Fibroblast of skin of back (primary cell): ENCODE results near the gene HIP1. TPM values are rescaled to one million over a fixed set of nuclear protein-coding genes. Genes with fewer than 3 reads are reported as not detected.
A peak's percentile ranks its signal among the peaks of the same experiment; 100 is the strongest.
"Not testable (repeated sequence)": the region's sequence is repeated elsewhere in the genome, so short reads cannot be mapped to it uniquely, and the experiment has no call there.

Source experiments
- DNase-seq: peaks from one replicate; pipeline ENCODE4 v3.0.0-alpha.2; 2013
- polyA plus RNA-seq, 2 experiments: library from polyadenylated mRNA; unstranded; fragments of 120-200 nt; gene quantifications; one replicate each; pipeline ENCODE4 v1.2.1, GENCODE V29; 2013; ENCODE audit not compliant: insufficient read length in 2 of 2

HIP1 gene
- 8.8 TPM for polyA plus RNA-seq (2013, experiment 1 of 2; ENCODE audit: insufficient read length)
- polyA plus RNA-seq (2013, experiment 2 of 2; ENCODE audit: insufficient read length): 15.1 TPM

- no peak for DNase-seq
Observed at GRCh38 chr7:75738604-75738974, at the start of gene HIP1. HIP1 (minus strand) TSS chr7:75738941; CDS start chr7:75738920, 21 bp downstream.

GRCh38 chr7:75788154-75788847 lies 49.6 kb upstream of the HIP1 start:
- DNase-seq: not testable (repeated sequence)

- not testable (repeated sequence) for DNase-seq
Observed at GRCh38 chr7:75783058-75783457, 44.3 kb upstream of the HIP1 start.

- DNase-seq: not testable (repeated sequence)
Observed at GRCh38 chr7:75780647-75781273, 42.0 kb upstream of the HIP1 start.

- DNase-seq: peak; percentile 39
Observed at GRCh38 chr7:75779516-75779915, 40.8 kb upstream of the HIP1 start.

GRCh38 chr7:75779035-75779434 lies 40.3 kb upstream of the HIP1 start:
- not testable (repeated sequence) for DNase-seq

GRCh38 chr7:75776295-75776971 lies 37.7 kb upstream of the HIP1 start:
- DNase-seq: peak; percentile 92

- DNase-seq: not testable (repeated sequence)
Observed at GRCh38 chr7:75773958-75774357, 35.2 kb upstream of the HIP1 start.

GRCh38 chr7:75772081-75773077 lies 33.6 kb upstream of the HIP1 start, which contains the start of gene CCL26:
CCL26 (minus strand) TSS chr7:75772211; CDS start chr7:75772176, 35 bp downstream.
- peak; percentile 97 for DNase-seq

GRCh38 chr7:75771224-75771623 lies 32.5 kb upstream of the HIP1 start:
- DNase-seq: peak; percentile 90

GRCh38 chr7:75762350-75762917 lies 23.7 kb upstream of the HIP1 start:
- peak; percentile 68 for DNase-seq

GRCh38 chr7:75761801-75762200 lies 23.1 kb upstream of the HIP1 start:
- not testable (repeated sequence) for DNase-seq

- DNase-seq: no peak
Observed at GRCh38 chr7:75758491-75758890, 19.8 kb upstream of the HIP1 start.

- DNase-seq: no peak
Observed at GRCh38 chr7:75757860-75758259, 19.1 kb upstream of the HIP1 start.

- DNase-seq: peak; percentile 47
Observed at GRCh38 chr7:75756991-75757676, 18.4 kb upstream of the HIP1 start.

GRCh38 chr7:75756206-75756990 lies 17.7 kb upstream of the HIP1 start:
- DNase-seq: no peak

GRCh38 chr7:75743455-75743859 lies 4.7 kb upstream of the HIP1 start:
- DNase-seq: no peak

GRCh38 chr7:75740846-75741497 lies 2.2 kb upstream of the HIP1 start:
- DNase-seq: no peak

GRCh38 chr7:75739796-75740672 lies 1.3 kb upstream of the HIP1 start:
- no peak for DNase-seq
